Skin of body (tissue), 2 donors: Measurements from ENCODE around the gene ADAMTS15. TPM values are rescaled to one million over a fixed set of nuclear protein-coding genes. Genes with fewer than 3 reads are reported as not detected.

ENCODE experiments used
- DNase-seq: peaks from one replicate; lab custom pipeline; 2025; lab: John Stamatoyannopoulos, UW
- total RNA-seq: library from RNA; depleted of rRNA; stranded (reverse); fragments of >200 nt; gene quantifications from one replicate; pipeline ENCODE4 v1.2.3, GENCODE V29; 2014

The ADAMTS15 gene
- total RNA-seq, 1 donor from 2014 or later = 20.0 TPM

- no peak for DNase-seq
Measured at GRCh38 chr11:130510407-130511006, 62.1 kb downstream of the ADAMTS15 start.

- no peak for DNase-seq
Measured at GRCh38 chr11:130511765-130512164, 63.3 kb downstream of the ADAMTS15 start.

GRCh38 chr11:130512662-130513061 lies 64.2 kb downstream of the ADAMTS15 start:
- DNase-seq = no peak

DNA sequence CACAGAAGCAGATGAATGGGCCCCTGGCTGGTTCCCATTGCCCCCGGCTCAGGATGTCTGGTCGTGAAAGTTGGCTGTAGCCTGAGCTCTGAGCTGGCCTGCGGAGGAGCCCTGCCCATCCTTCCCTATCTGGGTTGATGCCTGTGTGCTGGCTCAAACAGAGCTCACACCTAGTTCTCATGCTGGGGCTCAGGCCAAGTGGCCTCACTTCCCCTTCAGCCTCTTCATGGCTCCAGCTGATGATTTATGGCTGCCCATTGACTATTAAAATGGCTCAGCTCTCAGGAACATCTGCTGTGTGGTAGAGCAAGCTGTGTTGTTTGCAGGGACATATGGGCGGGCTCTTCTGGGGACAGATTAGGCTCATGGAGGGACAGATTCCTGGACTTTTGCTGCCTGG lies 64.7 kb downstream of the ADAMTS15 start:
- DNase-seq = no peak

- DNase-seq = no peak
Measured at GRCh38 chr11:130514316-130514715, 65.9 kb downstream of the ADAMTS15 start.

DNA sequence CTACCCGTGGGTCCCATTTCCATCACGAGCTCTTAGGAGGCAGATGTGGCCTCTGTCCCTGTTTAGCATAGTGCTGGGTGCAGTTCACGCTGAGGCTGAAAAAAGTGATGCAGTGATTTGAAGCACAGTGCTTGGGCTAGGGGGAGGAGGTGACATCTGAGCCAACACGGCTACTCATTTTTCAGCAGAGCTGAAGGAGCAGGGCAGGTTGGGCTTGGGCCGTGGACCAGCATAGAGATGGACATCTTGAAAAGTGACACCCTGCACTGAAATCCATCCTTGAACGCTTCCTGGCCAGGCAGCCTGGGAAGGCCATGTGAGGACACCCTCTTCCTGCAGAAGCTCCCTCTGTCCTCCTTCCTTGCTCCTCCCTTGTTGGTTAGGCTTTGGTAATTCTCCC lies 66.4 kb downstream of the ADAMTS15 start:
- DNase-seq = no peak

DNA sequence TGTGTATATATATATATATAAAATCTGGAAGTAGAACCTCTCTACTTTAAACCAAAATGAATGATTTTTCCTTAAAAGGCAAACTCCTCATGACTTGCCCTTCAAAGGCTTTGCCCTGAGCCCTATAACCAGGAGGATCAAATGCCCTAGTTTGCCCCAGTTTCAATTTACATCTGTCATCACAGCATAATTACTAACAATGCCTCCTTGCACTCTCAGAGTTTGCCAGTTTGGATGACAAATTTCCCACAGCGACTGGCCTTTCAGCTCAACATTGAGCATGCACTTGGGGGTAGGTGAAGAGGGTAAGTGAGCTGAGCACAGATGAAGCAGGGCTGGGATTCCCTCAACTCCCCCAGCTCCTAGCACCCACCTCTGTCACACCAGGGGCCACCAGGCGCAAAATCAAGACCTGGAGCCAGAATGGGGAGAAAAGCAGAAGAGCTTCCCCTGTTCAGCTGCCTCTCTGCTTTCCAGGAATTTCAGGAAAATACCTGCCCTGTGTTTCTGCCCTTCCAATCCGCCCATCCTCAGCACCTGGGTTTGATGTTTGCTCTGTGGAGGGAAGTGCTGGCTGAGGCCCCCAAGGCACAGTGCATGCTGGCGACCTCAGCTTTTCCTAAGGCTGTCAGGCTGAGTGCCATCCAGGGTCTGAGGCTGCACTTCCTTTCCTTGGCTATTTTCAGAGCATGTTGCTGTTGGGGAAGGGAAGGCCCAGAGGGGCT lies 67.5 kb downstream of the ADAMTS15 start:
- DNase-seq = no peak

GRCh38 chr11:130516554-130517505 lies 68.4 kb downstream of the ADAMTS15 start:
- DNase-seq = no peak

DNA sequence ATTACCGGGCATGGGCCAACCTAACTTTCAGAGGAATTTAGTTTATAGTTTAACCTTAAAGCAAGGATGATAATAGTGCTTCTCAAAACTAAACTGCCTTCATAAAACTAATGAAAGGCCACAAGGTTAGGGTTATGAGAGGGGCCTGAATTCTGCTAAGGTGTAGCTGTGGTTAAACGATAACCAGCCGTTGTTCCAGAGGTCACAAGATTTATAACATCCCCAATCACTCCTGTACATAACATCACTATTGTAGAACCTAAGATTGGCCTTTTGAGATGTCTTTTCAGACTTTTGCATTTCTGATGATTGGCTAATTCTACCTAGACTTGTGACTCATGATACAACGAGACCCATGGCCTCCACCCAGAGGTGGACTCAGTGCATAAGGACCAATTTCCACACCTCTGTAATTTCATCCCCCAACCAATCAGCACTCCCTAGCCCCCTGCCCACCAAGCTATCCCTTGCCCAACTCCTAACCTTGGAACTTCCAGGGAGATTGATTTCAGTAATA lies 69.8 kb downstream of the ADAMTS15 start:
- DNase-seq = no peak

DNA sequence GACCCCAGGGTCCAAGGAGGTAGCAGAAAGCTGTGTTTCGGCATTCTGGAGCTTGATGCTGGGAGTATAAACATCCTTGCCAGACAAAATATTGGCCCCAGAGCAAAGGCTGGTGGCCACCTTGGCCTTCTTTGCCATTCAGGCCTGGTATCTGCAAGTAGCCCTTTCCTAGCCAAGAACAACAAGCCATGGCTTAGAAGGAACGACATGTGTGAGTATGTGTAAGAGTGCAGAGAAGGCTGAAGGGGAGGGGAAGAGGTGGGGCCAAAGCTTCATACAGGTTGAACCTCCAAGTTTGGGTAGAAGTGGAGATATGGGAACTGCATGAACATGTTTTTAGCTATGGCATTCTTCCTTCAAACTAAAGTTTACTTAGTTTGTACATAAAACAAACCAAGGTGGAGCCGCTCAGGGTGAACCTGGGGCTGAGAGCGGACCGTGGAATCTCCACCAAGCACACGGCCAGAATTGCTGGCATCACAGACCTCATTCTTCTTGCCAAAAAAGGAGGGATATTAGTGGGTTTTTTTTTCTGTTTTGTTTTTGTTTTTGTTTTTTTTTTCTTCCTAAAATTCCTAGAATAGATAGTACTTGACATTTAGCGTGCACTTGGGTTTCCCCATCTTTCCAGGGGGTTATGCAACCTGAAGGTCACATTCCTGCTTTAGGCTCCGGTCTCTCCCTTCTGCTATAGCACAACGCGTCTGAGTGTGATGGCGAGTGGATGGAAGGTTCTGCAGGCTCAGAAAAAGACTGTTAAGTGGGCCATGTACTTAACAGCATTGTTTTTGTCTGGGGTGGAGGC lies 70.9 kb downstream of the ADAMTS15 start:
- no peak for DNase-seq

DNA sequence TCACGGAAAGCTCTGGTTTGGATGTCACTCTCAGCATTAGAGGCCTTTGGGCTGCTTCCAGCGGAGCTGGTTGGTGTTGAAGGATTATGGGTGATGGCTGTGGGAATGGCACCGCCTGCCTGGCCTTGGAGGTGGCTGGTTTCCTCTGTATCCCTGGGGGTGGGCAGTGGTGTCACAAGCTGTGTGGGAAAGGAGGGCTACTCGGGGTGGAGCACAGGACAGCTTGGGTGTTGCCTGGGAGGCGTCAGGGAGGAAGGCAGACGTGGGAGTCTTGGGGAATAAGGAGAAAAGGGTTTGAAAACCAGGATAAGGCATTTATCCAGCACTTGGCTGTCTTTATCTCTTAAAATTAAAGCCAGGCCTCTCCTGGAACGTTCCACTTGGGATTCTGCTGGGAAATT lies 71.8 kb downstream of the ADAMTS15 start:
- peak; percentile 44 for DNase-seq

DNA sequence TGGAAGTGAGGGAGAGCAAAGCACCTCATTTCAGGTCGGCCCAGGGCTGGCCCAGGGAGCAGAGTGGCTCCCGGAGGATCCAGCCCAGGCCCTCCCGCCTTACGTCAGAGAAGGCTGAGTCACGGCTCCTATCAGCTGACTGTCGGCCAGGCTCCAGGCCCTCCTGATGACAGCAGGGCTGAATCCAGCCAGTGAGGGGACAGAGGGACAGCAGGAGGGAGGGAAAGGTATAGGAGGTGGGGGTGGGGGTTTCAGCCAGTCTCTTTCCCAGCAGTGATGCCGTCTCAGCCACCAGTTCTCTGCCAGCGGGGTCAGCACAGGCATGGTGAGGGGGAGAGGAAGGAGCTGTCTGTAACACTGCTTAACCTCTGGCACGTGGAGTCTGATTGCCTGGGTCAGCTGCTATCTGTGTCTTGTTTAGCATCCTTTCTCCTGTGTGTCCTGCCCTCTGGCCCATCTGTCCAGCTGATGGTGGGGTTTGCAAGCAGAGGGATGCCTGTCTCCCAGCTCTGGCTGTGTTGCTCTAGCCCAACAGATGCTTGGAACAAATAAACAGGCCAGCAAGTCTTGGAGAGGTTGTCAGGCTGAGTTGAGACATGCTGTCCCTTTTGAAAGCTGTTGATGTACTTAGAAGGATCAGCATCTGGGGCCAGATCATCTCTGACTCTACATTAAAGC lies 74.0 kb downstream of the ADAMTS15 start:
- DNase-seq = peak; percentile 57

DNA sequence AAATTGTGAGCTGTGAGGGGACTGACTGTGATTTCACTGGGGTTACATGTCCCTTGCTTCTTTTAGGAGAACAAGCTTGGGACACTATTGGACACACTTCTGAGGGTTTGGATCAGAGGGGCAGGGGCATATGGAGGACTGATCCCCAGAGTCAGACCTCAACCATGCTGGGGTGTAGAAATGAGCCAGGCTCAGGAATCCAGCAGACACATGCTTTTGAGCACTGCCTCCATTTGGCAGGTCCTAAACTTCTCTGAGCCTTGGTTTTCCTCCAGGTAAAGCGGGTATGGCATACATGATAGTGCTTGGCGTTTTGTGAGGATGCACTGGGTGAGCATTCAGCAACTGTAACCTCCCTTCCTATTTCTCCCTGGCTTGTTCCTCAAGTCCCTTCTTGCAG lies 74.7 kb downstream of the ADAMTS15 start:
- no peak for DNase-seq

DNA sequence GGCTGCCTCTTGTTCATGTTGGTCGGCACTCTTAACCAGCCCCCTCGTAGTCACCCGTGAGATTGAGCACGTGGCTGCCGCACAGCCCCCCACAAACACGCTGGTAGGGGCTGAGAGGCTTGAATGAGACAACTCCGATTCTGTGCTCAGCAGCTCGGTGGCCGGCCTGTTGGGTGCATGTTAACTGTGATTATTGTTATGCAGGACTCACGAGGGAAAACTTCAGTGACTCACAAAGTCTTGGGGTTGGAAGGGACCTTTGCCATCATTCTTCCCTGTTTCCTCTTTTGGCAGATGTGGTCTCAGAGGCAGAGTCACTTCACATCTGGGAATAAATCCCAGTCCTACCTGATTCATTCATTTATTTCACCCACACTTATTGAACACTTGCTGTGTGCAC lies 75.2 kb downstream of the ADAMTS15 start:
- no peak for DNase-seq

GRCh38 chr11:130524132-130524790 lies 75.8 kb downstream of the ADAMTS15 start:
- DNase-seq = no peak

DNA sequence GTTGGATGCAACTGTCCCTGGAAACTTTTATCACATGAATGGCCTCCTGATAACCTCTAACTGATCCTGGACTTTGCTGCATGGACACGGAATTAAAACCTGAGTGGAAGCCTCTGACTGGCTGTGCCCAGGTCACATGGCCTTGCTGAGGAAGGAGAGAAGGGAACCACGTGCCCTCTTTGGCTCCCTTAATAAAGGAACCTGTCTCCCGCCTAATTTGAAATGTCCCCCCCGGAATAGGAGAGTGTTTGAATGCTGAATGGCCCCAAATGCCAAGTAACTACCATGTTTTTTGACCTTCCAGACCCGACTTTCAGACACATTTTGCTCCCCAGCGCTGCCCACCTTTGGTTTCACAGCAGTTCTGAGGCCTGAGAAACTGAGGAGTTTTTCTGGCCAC lies 76.9 kb downstream of the ADAMTS15 start:
- DNase-seq = no peak
